Glomerular visceral epithelial cell (primary cell): ENCODE results near the gene SLC17A3.

Experiments used
- DNase-seq: peaks from one replicate; pipeline ENCODE4 v3.0.0-alpha.2; 2016; ENCODE audit errors: extremely low spot score

SLC17A3 gene

GRCh38 chr6:25835442-25836283 lies 38.4 kb downstream of the SLC17A3 start:
- DNase-seq, result no peak

- DNase-seq, result no peak
These were observed 39.1 kb downstream of the SLC17A3 start for GRCh38 chr6:25834950-25835349.

GRCh38 chr6:25833136-25833535 lies 40.9 kb downstream of the SLC17A3 start:
- no peak for DNase-seq

- DNase-seq, result no peak
These were observed 41.4 kb downstream of the SLC17A3 start for GRCh38 chr6:25832670-25833069.

- DNase-seq, result no peak
These were observed 41.8 kb downstream of the SLC17A3 start for GRCh38 chr6:25832307-25832662.

- peak; percentile 62 for DNase-seq
These were observed 42.3 kb downstream of the SLC17A3 start, which contains the start of gene SLC17A1 for GRCh38 chr6:25831532-25832306. SLC17A1 (minus strand) TSS chr6:25832052; CDS start chr6:25830557, 1,495 bp downstream.

GRCh38 chr6:25830458-25830857 lies 43.6 kb downstream of the SLC17A3 start:
- DNase-seq, result no peak

- DNase-seq, result no peak
These were observed 44.7 kb downstream of the SLC17A3 start for GRCh38 chr6:25829375-25829774.

- DNase-seq, result no peak
These were observed 52.7 kb downstream of the SLC17A3 start for GRCh38 chr6:25821341-25821740.

GRCh38 chr6:25816252-25816651 lies 57.8 kb downstream of the SLC17A3 start:
- DNase-seq, result no peak

- no peak for DNase-seq
These were observed 58.8 kb downstream of the SLC17A3 start for GRCh38 chr6:25815194-25815593.

GRCh38 chr6:25804804-25805203 lies 69.2 kb downstream of the SLC17A3 start:
- DNase-seq, result no peak

- no peak for DNase-seq
These were observed 72.6 kb downstream of the SLC17A3 start for GRCh38 chr6:25801436-25801835.
